Activated T-cell treated with anti-CD3 and anti-CD28 coated beads, Interleukin-2, amount 50 U/mL, for 24 hours (primary cell): ENCODE measurements around the gene CD7.

ENCODE experiments used
- DNase-seq: peaks from one replicate; pipeline ENCODE4 v3.0.0-alpha.2; 2020
- H3K27ac Mint-ChIP-seq: 2 replicates; pipeline ENCODE4 v1.8.0; 2020; ENCODE audit warnings: mild to moderate bottlenecking, mixed read lengths
- H3K27me3 Mint-ChIP-seq: 2 replicates; pipeline ENCODE4 v1.8.0; 2020; ENCODE audit warnings: mixed read lengths
- H3K36me3 Mint-ChIP-seq: 2 replicates; pipeline ENCODE4 v1.8.0; 2020; ENCODE audit warnings: low read depth, mixed read lengths
- H3K4me1 Mint-ChIP-seq: 2 replicates; pipeline ENCODE4 v1.8.0; 2020; ENCODE audit warnings: low read depth, mixed read lengths
- H3K4me3 Mint-ChIP-seq: 2 replicates; pipeline ENCODE4 v1.8.0; 2020; ENCODE audit warnings: mild to moderate bottlenecking, moderate library complexity, mixed read lengths
- H3K9me3 Mint-ChIP-seq: 2 replicates; pipeline ENCODE4 v1.8.0; 2020; ENCODE audit warnings: mixed read lengths

Gene CD7

DNA sequence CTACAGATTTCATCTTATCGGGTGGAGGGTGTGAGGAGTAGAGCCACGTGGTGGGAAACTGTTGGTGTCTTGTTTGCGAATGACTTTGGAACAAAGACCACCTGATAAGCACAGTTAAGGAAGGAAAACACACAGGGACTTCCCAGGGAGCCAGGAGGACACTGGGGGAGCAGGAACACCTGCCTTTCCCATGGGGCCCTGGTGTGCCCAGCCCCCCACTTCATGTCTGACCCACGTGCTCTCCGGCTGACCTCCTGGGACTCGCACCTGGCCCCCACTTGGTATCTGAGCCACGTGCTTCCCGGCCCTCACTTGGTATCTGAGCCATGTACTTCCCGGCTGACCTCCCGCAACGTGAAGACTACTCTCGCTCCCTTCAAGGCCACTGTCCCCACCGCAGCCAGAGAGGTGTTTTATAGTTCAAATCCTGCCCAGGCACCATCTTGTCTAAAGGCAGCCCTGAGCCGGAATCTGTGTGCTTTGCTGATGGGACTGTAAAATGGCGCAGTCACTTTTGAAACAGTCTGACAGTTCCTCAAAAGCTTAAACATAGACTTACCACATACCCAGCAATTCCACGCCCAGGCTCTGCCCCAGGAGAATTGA, 38.5 kb downstream of the CD7 start:
- peaks cover 32% of the 10 kb centered on the region for H3K4me1 Mint-ChIP-seq
- no peaks in the 10 kb centered on the region for H3K36me3 Mint-ChIP-seq
- H3K27ac Mint-ChIP-seq = no peak overlapping the region
- no peaks in the 10 kb centered on the region for H3K9me3 Mint-ChIP-seq
- H3K27me3 Mint-ChIP-seq = no peaks in the 10 kb centered on the region
- H3K4me3 Mint-ChIP-seq = no peak overlapping the region
- DNase-seq = no peak

DNA sequence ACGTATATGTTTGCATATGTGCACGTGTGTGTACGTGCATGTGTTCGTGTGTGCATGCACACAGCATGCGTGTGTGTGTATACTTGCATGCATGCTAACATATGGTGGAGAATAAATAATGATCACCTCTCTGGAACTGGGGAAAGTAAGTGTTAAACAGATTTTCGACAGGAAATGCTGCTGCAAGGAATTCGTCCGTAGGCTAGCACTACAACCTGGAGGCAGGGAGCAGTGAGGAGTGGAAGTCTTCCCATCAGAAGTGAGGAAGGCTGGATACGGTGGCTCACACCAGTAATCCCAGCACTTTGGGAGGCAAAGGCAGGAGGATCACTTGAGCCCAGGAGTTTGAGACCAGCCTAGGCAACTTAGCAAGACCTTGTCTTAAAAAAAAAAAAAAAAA, 39.1 kb downstream of the CD7 start:
- H3K4me1 Mint-ChIP-seq = peaks cover 28% of the 10 kb centered on the region
- H3K36me3 Mint-ChIP-seq = peaks cover 2% of the 10 kb centered on the region
- no peaks in the 10 kb centered on the region for H3K27me3 Mint-ChIP-seq
- no peak for DNase-seq
- no peak overlapping the region for H3K4me3 Mint-ChIP-seq
- no peak overlapping the region for H3K27ac Mint-ChIP-seq
- no peaks in the 10 kb centered on the region for H3K9me3 Mint-ChIP-seq

DNA sequence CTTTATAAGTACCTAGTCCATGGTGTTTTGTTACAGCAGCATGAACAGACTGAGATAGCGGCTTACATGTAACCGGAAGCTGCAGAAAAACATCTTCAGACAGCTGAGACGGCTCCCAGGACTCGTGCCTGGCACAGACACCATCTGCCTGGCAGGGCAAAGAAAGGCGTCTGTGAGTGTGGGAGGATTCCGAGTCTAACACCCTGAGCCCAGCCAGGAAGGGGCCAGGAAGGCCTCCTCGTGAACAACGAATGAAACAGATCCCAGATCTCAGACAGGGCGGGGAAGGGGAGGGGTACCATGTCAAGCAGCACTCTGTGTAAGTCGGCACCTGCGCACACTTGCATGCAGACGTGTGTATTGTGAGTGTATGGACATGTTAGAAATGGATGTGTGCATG, 39.6 kb downstream of the CD7 start:
- peaks cover 24% of the 10 kb centered on the region for H3K4me1 Mint-ChIP-seq
- no peak for DNase-seq
- no peaks in the 10 kb centered on the region for H3K27me3 Mint-ChIP-seq
- no peak overlapping the region for H3K4me3 Mint-ChIP-seq
- H3K36me3 Mint-ChIP-seq = peaks cover 2% of the 10 kb centered on the region
- H3K9me3 Mint-ChIP-seq = no peaks in the 10 kb centered on the region
- no peak overlapping the region for H3K27ac Mint-ChIP-seq

DNA sequence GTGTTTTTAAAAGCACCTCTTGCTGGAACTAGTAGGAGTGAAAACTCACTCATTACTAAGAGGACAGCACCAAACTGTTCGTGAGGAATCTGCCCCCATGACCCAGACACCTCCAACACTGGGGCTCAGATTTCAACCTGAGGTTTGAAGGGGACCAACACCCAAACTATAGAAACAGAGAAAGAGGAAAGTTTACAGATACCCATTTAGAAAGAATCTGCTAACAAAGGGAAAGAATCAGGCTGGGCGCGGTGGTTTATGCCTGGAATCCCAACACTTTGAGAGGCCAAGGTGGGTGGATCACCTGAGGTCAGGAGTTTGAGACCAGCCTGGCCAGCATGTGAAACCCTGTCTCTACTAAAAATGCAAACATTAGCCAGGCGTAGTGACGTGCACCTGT, 40.5 kb downstream of the CD7 start:
- Mint-ChIP-seq H3K4me3 (no peak overlapping the region), H3K9me3 (no peaks in the 10 kb centered on the region), H3K27ac (no peak overlapping the region), H3K4me1 (peaks cover 22% of the 10 kb centered on the region), H3K36me3 (peaks cover 9% of the 10 kb centered on the region), H3K27me3 (no peaks in the 10 kb centered on the region)
- no peak for DNase-seq

DNA sequence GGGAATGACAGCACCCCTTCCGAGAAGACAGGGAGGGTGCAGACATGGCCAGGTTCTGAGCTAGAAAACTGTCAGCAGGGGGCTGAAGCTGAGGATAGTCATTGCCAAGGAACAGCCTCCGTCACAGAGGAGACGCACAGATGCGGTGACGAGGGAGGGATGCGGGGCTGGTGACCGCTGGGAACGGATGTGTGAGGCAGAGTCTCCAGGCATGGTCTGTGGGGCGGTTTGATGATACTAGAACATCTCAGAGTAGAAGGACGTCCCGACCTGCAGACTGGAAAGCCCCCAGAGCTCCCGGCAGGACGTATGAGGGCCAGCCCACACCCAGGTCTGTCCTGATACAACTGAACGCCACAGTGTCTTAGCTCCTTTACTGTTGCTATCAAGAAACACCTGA, 42.1 kb downstream of the CD7 start:
- H3K27ac Mint-ChIP-seq = no peak overlapping the region

DNA sequence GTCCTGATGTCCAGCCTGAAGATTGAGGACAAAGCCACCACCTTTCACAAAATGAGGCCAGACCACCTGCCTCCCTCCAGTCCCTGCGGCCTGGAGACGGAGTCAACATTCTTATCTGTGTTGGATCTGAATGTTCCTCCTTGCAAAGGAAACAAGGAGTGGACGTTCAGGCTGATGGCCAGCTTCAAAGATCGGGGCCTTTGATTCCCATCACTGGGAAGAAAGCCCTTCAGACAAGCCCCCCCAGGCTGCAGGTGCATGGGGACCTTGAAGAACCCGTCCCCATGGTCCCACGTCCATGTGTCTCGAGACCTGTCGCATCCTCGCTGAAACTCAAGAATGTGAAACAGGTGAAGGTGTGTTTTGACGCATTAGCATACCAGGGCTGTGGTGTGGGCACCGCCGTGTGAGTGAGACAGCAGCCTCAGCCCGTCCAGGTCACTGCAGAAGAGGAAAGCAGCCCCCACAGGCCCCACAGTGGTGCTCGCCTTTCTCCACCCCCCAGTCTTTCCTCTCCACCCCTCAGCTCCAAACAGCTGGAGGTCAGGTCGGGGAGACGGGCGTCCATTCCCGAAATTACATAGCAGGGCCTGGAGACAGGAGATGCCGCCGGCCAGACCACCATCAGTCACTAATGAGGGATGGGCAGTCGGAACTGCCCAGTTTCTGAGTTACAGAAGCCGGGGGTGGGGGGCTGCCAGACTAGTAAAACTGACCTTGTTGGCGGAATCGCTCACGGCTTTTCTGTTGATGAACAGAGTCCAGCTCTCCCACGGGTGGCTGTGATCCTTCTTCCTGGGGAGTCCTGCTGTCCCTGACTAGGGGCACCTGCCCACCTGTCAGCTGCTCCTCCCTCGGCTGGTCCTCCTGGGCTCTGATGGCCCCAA, 43.0 kb downstream of the CD7 start:
- no peak for DNase-seq
- Mint-ChIP-seq H3K27me3 (no peaks in the 10 kb centered on the region), H3K36me3 (peaks cover 35% of the 10 kb centered on the region), H3K9me3 (no peaks in the 10 kb centered on the region), H3K4me1 (peaks cover 36% of the 10 kb centered on the region), H3K4me3 (peak overlapping the region; percentile 93), H3K27ac (no peak overlapping the region)

More for the DNA sequence above, 42.1 kb downstream of the CD7 start:
- peaks cover 25% of the 10 kb centered on the region for H3K36me3 Mint-ChIP-seq
- no peak overlapping the region for H3K4me3 Mint-ChIP-seq
- no peak for DNase-seq
- H3K27me3 Mint-ChIP-seq = no peaks in the 10 kb centered on the region
- peaks cover 26% of the 10 kb centered on the region for H3K4me1 Mint-ChIP-seq
- H3K9me3 Mint-ChIP-seq = no peaks in the 10 kb centered on the region

DNA sequence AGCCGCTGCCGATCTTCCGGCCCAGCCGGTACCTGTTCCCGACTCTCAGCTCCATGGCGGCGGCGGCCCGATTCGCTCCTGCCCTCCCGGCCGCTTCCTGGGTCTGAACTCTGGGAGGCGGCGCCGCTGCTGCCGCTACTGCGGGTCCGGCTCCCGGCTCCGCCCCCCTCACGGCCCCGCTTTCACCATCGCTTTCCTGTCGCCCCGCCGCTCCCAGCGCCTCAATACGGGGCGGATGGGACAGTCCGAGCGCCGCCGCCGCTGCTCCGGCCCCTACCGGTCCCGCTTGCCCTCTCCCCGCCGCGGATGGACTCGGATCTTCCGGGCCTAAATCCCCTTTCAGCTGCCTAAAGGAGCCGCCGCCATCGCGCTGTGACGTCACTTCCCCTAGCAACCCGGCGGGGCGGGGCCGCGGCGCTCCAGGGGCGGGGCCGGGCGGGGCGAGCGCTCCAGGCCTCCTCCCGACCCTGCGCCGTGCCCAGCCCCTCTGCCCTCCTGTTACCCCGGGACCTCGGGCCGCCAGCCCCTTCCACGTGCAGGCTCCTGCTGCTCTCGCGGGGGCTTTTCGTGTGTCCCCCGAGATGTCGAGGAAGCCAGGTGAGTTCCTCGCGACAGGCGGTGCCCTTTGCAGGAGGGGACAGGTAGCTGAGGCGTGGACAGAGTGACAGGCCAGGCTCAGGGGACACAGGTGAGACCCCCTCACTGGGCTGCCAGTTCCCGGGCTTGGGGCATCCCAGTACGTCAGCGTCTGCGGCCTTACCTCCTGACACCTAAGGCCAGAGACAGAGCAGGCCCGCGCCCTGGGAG, 43.9 kb downstream of the CD7 start, which contains the start of gene CSNK1D:
CSNK1D (minus strand) TSS at position 374 of the 807 bp plus-strand sequence; CDS start at position 55, 319 bp downstream.
- H3K4me1 Mint-ChIP-seq = peaks cover 43% of the 10 kb centered on the region
- DNase-seq = peak; percentile 98
- peak within 1 kb of the TSS; percentile 93 for H3K4me3 Mint-ChIP-seq

DNA sequence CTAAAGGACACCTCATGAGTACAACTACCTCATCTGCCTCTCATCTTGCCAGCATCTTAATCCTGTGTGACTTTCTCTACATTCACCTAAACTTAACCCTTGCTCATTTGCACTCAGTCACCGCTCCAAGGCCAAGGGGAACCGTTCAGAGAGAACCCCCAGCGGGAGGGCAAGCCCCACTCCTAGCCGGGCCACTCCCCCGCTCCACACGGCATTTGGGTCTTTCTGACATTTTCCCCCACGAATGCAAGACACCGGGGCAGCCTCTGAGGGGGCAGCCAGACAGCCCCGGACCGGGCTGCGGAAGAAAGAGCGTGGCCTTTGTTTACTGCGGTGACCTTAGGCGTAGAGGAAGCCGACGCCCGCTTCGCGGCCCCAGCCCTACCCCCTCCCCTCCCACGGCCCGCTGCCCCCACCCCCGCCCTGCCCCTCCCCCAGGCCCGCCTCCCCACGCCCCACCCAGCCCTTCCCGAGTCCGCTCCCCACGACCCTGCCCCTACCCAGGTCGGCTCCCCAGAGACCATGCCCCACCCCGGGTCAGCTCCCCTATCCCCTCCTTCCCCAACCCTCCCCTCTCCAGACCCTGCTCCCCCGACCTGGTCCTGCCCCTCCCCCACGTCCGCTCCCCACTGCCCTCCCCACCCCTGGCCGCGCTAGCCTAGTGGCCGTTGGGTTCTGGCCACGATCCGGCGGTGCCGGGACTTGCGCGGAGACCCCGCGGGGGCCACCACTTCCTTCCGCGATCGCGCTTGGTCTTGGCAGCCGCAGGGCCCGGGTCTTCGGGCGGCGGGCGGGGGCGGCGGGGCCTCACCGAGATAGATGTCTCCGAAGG, 44.7 kb downstream of the CD7 start:
- Mint-ChIP-seq H3K4me3 (peak overlapping the region; percentile 93), H3K9me3 (no peaks in the 10 kb centered on the region), H3K27me3 (no peaks in the 10 kb centered on the region), H3K27ac (peak overlapping the region; percentile 100), H3K4me1 (peaks cover 52% of the 10 kb centered on the region), H3K36me3 (peaks cover 50% of the 10 kb centered on the region)
- peak; percentile 68 for DNase-seq

More for the DNA sequence above, 43.9 kb downstream of the CD7 start, which contains the start of gene CSNK1D:
- Mint-ChIP-seq H3K9me3 (no peaks in the 10 kb centered on the region), H3K27me3 (no peaks in the 10 kb centered on the region), H3K27ac (peak within 1 kb of the TSS; percentile 100), H3K36me3 (peaks cover 42% of the 10 kb centered on the region)

DNA sequence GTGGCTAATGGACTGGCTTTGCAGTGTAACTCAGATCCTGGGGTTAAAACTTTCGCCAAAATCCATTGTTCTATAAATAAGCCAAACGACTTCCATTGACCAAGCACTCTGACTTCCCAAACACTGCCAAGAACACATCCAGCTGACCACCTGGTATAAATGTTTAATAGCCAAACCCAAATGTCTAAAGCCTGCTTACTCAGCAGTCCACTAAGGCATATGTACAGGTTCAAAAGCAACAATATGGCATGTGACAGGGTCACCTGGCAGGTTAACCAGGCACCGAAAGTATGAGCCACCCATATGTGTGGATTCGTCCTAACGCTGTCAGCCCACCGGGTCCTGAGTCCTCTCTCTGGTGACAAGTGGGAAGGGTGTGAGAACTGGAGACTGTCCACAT, 46.0 kb downstream of the CD7 start:
- Mint-ChIP-seq H3K36me3 (peaks cover 64% of the 10 kb centered on the region), H3K27ac (peak overlapping the region; percentile 94), H3K4me3 (peak overlapping the region; percentile 93)

DNA sequence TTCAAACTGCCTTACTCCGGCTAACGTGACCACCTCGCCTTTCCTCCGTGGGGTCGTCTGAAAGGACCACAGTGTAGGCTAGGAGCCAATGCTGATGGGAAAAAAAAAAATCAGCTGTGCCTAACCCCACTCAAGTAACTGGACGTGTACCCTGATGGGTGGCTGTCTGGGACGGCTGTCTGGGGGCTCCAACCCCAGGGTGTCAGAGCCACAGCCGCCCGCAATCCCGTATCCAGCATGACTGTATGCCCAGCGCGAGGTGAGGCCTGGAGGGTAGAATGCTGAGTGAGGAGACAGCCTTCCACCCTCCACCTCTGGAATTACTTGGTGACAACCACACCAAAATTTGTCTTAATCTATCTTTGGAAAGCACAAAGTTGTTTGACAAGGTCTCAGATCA, 46.8 kb downstream of the CD7 start:
- H3K9me3 Mint-ChIP-seq = no peaks in the 10 kb centered on the region
- H3K4me1 Mint-ChIP-seq = peaks cover 71% of the 10 kb centered on the region
- peak overlapping the region; percentile 93 for H3K4me3 Mint-ChIP-seq
- peaks cover 71% of the 10 kb centered on the region for H3K36me3 Mint-ChIP-seq
- DNase-seq = no peak
- H3K27ac Mint-ChIP-seq = peak overlapping the region; percentile 94
- H3K27me3 Mint-ChIP-seq = no peaks in the 10 kb centered on the region

More for the DNA sequence above, 46.0 kb downstream of the CD7 start:
- Mint-ChIP-seq H3K27me3 (no peaks in the 10 kb centered on the region), H3K4me1 (peaks cover 63% of the 10 kb centered on the region), H3K9me3 (no peaks in the 10 kb centered on the region)
- no peak for DNase-seq

DNA sequence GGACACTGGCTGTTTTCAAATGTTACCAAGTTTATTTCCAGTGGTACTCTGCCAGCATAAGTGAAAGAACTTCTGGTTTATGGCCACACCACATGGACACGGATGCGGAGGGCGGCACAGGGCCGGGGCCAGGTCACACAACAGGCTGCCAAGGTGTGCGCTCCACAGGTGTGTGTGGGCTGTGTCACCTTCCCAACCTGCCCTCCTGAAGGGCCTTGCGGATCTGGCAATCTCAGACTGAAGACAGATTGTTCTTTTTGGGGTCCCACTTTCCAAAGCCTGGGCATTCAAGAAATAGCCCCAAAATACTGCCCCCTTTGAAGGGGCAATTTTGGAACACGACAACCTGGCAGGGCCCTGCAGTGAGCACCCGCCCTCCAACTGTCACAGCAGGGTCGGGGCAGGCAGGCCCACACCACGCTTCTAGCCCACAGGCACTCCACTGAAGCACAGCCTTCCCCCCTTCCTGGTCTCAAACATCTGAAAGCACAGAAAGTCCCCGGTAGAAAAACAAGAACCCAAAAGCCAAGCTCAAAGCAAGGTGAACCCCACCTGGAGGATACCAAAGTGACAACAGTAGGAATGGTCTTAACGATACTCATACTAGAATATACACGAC, 47.4 kb downstream of the CD7 start:
- no peak for DNase-seq
- peaks cover 78% of the 10 kb centered on the region for H3K36me3 Mint-ChIP-seq
- H3K9me3 Mint-ChIP-seq = no peaks in the 10 kb centered on the region
- no peaks in the 10 kb centered on the region for H3K27me3 Mint-ChIP-seq
- peaks cover 73% of the 10 kb centered on the region for H3K4me1 Mint-ChIP-seq
- H3K4me3 Mint-ChIP-seq = peak overlapping the region; percentile 93
- peak overlapping the region; percentile 94 for H3K27ac Mint-ChIP-seq

DNA sequence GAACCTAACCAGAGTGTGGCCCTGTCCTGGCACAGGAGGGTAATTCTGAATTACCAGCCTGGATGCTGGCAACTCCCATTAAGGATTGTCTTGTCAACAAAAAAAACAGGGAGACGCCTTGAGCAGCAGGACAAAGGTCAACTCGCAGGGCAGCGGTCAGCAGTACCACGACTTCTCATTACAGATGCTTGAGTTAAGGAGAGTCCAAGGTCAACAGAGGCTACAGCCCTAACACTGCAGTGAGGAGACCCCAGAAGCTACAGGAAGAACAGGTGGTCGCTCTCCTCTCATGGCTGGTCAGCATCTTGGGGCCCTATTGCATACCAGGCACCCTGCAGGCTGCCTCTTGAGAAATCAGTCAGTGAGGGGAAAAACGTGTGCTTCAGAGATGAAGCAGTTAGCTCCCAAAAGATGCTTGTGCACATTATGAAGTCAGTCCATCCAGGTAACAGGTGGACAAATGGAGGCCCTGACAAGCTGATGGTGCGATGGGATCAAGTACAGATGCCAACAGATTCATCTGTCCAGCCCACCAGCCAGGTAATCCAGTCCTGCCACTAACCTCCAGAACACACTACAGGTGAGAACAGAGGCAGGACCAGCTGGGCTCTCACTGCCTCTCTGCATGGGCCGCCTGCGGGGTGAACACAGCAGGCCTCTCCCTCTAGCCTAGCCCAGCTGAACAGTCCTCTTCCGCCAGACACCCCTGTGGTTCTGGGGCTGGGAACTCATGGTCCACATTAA, 48.1 kb downstream of the CD7 start:
- Mint-ChIP-seq H3K4me1 (peaks cover 77% of the 10 kb centered on the region), H3K9me3 (no peaks in the 10 kb centered on the region), H3K27ac (peak overlapping the region; percentile 94), H3K4me3 (peak overlapping the region; percentile 38), H3K36me3 (peaks cover 84% of the 10 kb centered on the region), H3K27me3 (no peaks in the 10 kb centered on the region)
- no peak for DNase-seq
